C4-2B (cell line): ENCODE measurements around the gene KDM1B.

Source experiments
- ZFX ChIP-seq: fragments of 450-650 bp; IDR thresholded peaks from 2 replicates; pipeline ENCODE4 v1.6.1; 2017
- TF ChIP-seq, protein P1 (sequence below): fragments of 450-650 bp; conservative IDR thresholded peaks from 2 replicates; pipeline ENCODE4 v1.5.1; 2017; ENCODE audit warnings: mild to moderate bottlenecking

DNA sequence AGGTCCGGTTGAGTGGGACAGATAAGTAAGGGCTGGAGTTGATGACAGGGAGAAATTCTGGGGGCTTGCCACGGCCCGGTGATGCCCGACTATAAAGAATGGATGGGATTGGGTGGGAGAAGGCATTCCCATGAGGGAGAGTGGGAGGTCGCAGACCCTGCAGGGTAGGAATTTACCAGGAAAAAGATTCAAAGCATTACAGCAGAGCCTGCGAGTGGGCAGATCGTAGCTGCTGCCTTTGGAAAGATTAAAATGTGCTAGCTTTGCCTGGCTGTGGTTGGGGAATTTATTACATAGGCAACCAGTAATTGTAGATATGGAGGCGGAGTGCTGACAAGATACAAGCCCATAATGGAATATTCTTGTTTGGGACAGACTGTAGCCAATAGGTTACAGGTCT lies 49.5 kb downstream of the KDM1B start:
- TF ChIP-seq, protein P1, sequence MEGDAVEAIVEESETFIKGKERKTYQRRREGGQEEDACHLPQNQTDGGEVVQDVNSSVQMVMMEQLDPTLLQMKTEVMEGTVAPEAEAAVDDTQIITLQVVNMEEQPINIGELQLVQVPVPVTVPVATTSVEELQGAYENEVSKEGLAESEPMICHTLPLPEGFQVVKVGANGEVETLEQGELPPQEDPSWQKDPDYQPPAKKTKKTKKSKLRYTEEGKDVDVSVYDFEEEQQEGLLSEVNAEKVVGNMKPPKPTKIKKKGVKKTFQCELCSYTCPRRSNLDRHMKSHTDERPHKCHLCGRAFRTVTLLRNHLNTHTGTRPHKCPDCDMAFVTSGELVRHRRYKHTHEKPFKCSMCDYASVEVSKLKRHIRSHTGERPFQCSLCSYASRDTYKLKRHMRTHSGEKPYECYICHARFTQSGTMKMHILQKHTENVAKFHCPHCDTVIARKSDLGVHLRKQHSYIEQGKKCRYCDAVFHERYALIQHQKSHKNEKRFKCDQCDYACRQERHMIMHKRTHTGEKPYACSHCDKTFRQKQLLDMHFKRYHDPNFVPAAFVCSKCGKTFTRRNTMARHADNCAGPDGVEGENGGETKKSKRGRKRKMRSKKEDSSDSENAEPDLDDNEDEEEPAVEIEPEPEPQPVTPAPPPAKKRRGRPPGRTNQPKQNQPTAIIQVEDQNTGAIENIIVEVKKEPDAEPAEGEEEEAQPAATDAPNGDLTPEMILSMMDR = no peak
- no peak for TF ChIP-seq ZFX
